Peyer's patch (tissue), 4 donors: ENCODE data around the gene ZIC5. TPM values are rescaled to one million over a fixed set of nuclear protein-coding genes. Genes with fewer than 3 reads are reported as not detected.

Source experiments
- DNase-seq, 3 donors: peaks; one replicate each; pipeline ENCODE4 v3.0.0-alpha.2; 2017 to 2019
- H3K27ac ChIP-seq, 4 donors: fragments of 200-600 bp; sonication (generic); one replicate each; pipeline ENCODE4 v1.5.1; 2016 to 2019
- H3K27me3 ChIP-seq, 2 donors: fragments of 200-600 bp; sonication (generic); one replicate each; pipeline ENCODE4 v1.5.1; 2019
- H3K36me3 ChIP-seq, 3 donors: fragments of 200-600 bp; sonication (generic); one replicate each; pipeline ENCODE4 v1.5.1; 2016 to 2019
- H3K4me1 ChIP-seq, 4 donors: fragments of 200-600 bp; sonication (generic); one replicate each; pipeline ENCODE4 v1.5.1; 2016 to 2019
- H3K4me3 ChIP-seq, 4 donors: fragments of 200-600 bp; sonication (generic); 1 replicate in 3 of 4; 2 replicates in 1 of 4; pipeline ENCODE4 v1.5.1; 2016 to 2019; ENCODE audit warnings: mild to moderate bottlenecking in 1 of 4
- H3K9me3 ChIP-seq, 4 donors: fragments of 200-600 bp; sonication (generic); one replicate each; pipeline ENCODE4 v1.5.1; 2016 to 2019; ENCODE audit warnings: mild to moderate bottlenecking in 1 of 4
- CTCF ChIP-seq, 6 experiments: fragments of 450-650 bp in 4 of 6; fragments of 200-600 bp in 2 of 6; sonication (generic) in 1 of 6; IDR thresholded peaks; one replicate each; pipeline ENCODE4 v1.5.1; 2017 to 2019; ENCODE audit warnings: antibody characterized with exemption in 6 of 6, mild to moderate bottlenecking in 3 of 6, moderate library complexity in 1 of 6
- POLR2A ChIP-seq, 2 donors: fragments of 450-650 bp; IDR thresholded peaks; one replicate each; pipeline ENCODE4 v1.5.1; 2017; ENCODE audit warnings: antibody characterized with exemption in 2 of 2, mild to moderate bottlenecking in 2 of 2, moderate library complexity in 2 of 2
- total RNA-seq, 4 donors: library from RNA; depleted of rRNA; stranded (reverse); fragments of >200 nt; gene quantifications; one replicate each; pipeline ENCODE4 v1.1.0, GENCODE V29; 2016

ZIC5 gene
- total RNA-seq, 4 donors from 2014 or later, result not detected

- peaks cover 0 to 24% (median 13%) of the 10 kb centered on the region in 4 donors for H3K4me1 ChIP-seq
- H3K4me3 ChIP-seq, result no peak overlapping the region
- no peak overlapping the region for H3K27ac ChIP-seq
- TF ChIP-seq CTCF (IDR thresholded peaks at IDR 0.05) (no peak), POLR2A (IDR thresholded peaks at IDR 0.05) (no peak)
- H3K27me3 ChIP-seq, result peaks cover 0 to 48% of the 10 kb centered on the region in 2 donors
- H3K9me3 ChIP-seq, result no peaks in the 10 kb centered on the region
- no peaks in the 10 kb centered on the region for H3K36me3 ChIP-seq
- DNase-seq, result peak in 1 of 3 donors; percentile 24
These were observed 6.1 kb downstream of the ZIC5 start for GRCh38 chr13:99965329-99966000.

- Histone ChIP-seq H3K4me3 (no peak overlapping the region), H3K36me3 (no peaks in the 10 kb centered on the region), H3K27me3 (peaks cover 0 to 51% of the 10 kb centered on the region in 2 donors), H3K9me3 (no peaks in the 10 kb centered on the region), H3K27ac (no peak overlapping the region), H3K4me1 (peaks cover 0 to 21% (median 8%) of the 10 kb centered on the region in 4 donors)
- TF ChIP-seq POLR2A (IDR thresholded peaks at IDR 0.05) (no peak), CTCF (IDR thresholded peaks at IDR 0.05) (no peak)
- DNase-seq, result no peak
These were observed 7.7 kb downstream of the ZIC5 start for GRCh38 chr13:99963816-99964339.

DNA sequence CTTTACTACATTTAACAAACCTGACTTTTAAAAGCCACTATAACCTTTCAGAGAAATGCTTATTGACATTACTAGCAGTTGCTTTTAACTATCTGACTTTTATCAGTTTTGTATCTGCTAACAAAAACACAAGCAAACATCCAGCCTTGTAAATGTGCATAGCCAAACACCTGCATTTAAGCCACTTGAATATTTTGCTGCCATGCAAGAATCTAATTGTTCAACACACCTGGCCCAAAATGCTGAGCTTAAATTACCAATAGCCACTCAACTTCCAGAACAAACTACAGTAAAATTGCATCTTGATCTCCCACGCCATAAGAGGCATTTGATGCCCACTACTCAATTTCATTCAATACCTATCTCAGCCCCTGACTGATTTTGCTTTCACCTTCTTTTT, 9.3 kb downstream of the ZIC5 start:
- H3K9me3 ChIP-seq, result no peaks in the 10 kb centered on the region
- H3K4me1 ChIP-seq, result peaks cover 0 to 17% (median 2%) of the 10 kb centered on the region in 4 donors
- no peak overlapping the region for H3K27ac ChIP-seq
- TF ChIP-seq POLR2A (IDR thresholded peaks at IDR 0.05) (no peak), CTCF (IDR thresholded peaks at IDR 0.05) (no peak)
- no peak overlapping the region for H3K4me3 ChIP-seq
- peaks cover 0 to 53% of the 10 kb centered on the region in 2 donors for H3K27me3 ChIP-seq
- H3K36me3 ChIP-seq, result no peaks in the 10 kb centered on the region
- DNase-seq, result no peak

DNA sequence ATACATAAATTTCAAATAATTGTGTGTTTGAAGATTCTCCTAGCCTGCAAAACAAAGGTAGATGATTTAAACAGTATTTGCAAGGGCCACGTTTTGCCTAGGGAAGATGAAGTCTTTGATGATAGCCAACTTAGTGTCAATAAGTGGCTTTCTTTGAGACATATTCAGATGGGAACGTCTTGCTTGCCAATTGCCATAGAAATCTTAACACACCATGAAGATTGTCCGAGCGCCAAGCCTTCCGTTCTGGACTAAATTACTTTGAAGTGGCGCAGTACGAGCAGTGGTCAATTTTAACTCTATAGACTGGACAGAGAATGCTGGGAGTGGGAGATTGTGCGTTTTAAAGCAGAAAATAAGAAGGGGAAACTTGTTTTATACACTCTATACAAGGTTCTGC, 9.9 kb downstream of the ZIC5 start:
- no peaks in the 10 kb centered on the region for H3K9me3 ChIP-seq
- TF ChIP-seq POLR2A (IDR thresholded peaks at IDR 0.05) (no peak), CTCF (IDR thresholded peaks at IDR 0.05) (no peak)
- H3K4me1 ChIP-seq, result peaks cover 0 to 23% (median 2%) of the 10 kb centered on the region in 4 donors
- peaks cover 0 to 59% of the 10 kb centered on the region in 2 donors for H3K27me3 ChIP-seq
- H3K4me3 ChIP-seq, result no peak overlapping the region
- no peak overlapping the region for H3K27ac ChIP-seq
- no peaks in the 10 kb centered on the region for H3K36me3 ChIP-seq
- DNase-seq, result no peak

GRCh38 chr13:99960663-99961311, 10.8 kb downstream of the ZIC5 start:
- Histone ChIP-seq H3K27me3 (peaks cover 0 to 64% of the 10 kb centered on the region in 2 donors), H3K4me1 (peaks cover 0 to 32% (median 7%) of the 10 kb centered on the region in 4 donors), H3K36me3 (no peaks in the 10 kb centered on the region), H3K9me3 (no peaks in the 10 kb centered on the region), H3K4me3 (no peak overlapping the region), H3K27ac (no peak overlapping the region)
- no peak for DNase-seq
- TF ChIP-seq CTCF (IDR thresholded peaks at IDR 0.05) (no peak), POLR2A (IDR thresholded peaks at IDR 0.05) (no peak)
